SU-DHL-6 (cell line): Measurements from ENCODE around the gene PARVB.

Source experiments
- CTCF ChIP-seq: fragments of 200-600 bp; sonication (generic); IDR thresholded peaks from one replicate; pipeline ENCODE4 v1.5.1; 2017; ENCODE audit warnings: antibody characterized with exemption, mild to moderate bottlenecking, low read length, moderate library complexity; ENCODE audit not compliant: insufficient read depth, poor library complexity, severe bottlenecking
- EZH2phosphoT487 ChIP-seq: fragments of 200-600 bp; sonication (generic), shearing (Covaris generic); conservative IDR thresholded peaks from 2 replicates; pipeline ENCODE4 v1.6.1; 2018; ENCODE audit warnings: mild to moderate bottlenecking, antibody characterized with exemption, low read length, moderate library complexity, mixed read lengths

- TF ChIP-seq CTCF (no peak), EZH2phosphoT487 (no peak)
These were observed 120.0 kb downstream of the PARVB start for GRCh38 chr22:44144046-44144569.
